Cardiac fibroblast (primary cell): ENCODE data around the gene LGI1.

ENCODE experiments used
- DNase-seq, 2 donors: peaks; one replicate each; pipeline versions ENCODE4 v3.0.0 to v3.0.0-alpha.2; 2010; ENCODE audit warnings: low read depth in 2 of 2
- H3K4me3 ChIP-seq, 2 donors: replicated peaks in 1 of 2; 1 replicate in 1 of 2; 2 replicates in 1 of 2; pipeline ENCODE4 v1.5.1; 2011; ENCODE audit warnings: low read depth in 2 of 2, low read length in 2 of 2, mild to moderate bottlenecking in 2 of 2, moderate library complexity in 1 of 2
- TF ChIP-seq, protein P1 (sequence below): IDR thresholded peaks from one replicate; pipeline ENCODE4 v1.5.1; 2011; ENCODE audit warnings: low read depth, mild to moderate bottlenecking, low read length, inconsistent platforms

LGI1 gene

GRCh38 chr10:93813507-93814465 lies 56.0 kb downstream of the LGI1 start:
- H3K4me3 ChIP-seq, result no peak overlapping the region
- TF ChIP-seq, protein P1, sequence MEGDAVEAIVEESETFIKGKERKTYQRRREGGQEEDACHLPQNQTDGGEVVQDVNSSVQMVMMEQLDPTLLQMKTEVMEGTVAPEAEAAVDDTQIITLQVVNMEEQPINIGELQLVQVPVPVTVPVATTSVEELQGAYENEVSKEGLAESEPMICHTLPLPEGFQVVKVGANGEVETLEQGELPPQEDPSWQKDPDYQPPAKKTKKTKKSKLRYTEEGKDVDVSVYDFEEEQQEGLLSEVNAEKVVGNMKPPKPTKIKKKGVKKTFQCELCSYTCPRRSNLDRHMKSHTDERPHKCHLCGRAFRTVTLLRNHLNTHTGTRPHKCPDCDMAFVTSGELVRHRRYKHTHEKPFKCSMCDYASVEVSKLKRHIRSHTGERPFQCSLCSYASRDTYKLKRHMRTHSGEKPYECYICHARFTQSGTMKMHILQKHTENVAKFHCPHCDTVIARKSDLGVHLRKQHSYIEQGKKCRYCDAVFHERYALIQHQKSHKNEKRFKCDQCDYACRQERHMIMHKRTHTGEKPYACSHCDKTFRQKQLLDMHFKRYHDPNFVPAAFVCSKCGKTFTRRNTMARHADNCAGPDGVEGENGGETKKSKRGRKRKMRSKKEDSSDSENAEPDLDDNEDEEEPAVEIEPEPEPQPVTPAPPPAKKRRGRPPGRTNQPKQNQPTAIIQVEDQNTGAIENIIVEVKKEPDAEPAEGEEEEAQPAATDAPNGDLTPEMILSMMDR, result peak; percentile 65
- DNase-seq, result peak; percentile 51 to 55

- H3K4me3 ChIP-seq, result no peak overlapping the region
- TF ChIP-seq, protein P1, result no peak
- no peak for DNase-seq
These were observed 57.8 kb downstream of the LGI1 start for GRCh38 chr10:93815304-93816096.

DNA sequence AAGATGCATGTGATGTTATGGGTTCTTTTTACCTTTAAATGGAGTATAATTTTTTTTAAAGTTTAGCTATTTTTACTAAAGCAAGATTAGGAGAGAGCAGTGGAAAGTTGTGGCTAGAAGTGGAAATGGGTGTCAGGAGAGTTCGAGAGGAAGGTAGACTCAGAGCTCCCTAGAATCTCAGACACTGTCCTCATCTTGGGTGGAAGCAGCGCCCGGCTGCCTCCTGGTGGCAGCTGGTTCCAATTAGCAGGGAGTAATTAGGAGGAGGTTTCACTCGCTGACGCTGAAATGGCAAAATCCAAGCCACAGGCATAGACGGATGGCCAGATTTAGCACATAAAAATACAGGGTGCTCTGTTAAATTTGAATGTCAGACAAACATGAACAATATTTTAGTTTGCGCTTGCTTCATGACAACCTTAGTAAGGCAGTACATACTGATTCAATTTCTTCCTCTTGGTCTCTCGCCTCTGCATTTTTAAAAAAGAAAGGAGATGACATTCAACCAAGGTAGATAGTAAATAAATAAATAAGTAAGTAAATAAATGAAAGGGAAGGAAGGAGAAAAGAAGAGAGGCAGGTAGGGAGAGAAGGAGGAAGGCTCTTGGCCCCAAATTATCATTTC lies 58.5 kb downstream of the LGI1 start:
- DNase-seq, result peak; percentile 68 to 72
- TF ChIP-seq, protein P1, result peak; percentile 69
- no peak overlapping the region for H3K4me3 ChIP-seq

- TF ChIP-seq, protein P1, result no peak
These were observed 60.4 kb downstream of the LGI1 start for GRCh38 chr10:93818086-93818485.

DNA sequence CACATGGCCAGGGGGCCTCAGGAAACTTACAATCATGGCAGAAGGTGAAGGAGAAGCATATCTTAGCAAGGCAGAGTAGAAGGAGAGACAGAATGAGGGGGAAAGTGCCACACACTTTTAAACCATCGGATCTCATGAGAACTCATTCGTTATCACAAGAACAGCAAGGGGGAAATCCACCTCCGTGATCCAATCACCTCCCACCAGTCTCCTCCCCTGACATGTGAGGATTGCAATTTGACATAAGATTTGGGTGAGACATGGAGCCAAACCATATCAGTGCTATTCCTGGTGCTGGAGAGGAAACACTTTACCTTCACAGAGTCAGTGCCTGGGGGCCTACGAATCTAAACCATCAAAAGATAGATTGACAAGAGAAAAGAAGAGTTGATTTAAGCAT lies 61.8 kb downstream of the LGI1 start:
- H3K4me3 ChIP-seq, result no peak overlapping the region
- TF ChIP-seq, protein P1, result no peak
- no peak for DNase-seq

More at GRCh38 chr10:93818086-93818485, 60.4 kb downstream of the LGI1 start:
- H3K4me3 ChIP-seq, result no peak overlapping the region
- no peak for DNase-seq

GRCh38 chr10:93820434-93820833 lies 62.7 kb downstream of the LGI1 start:
- DNase-seq, result peak in 1 of 2 donors; percentile 7
- TF ChIP-seq, protein P1, result no peak
- no peak overlapping the region for H3K4me3 ChIP-seq
